T follicular helper cell (primary cell): ENCODE measurements around the gene ROGDI.

Experiments used
- DNase-seq: peaks from one replicate; pipeline ENCODE4 v3.0.0-alpha.2; 2020; ENCODE audit warnings: low read depth

ROGDI gene

GRCh38 chr16:4766875-4767628, 35.4 kb downstream of the ROGDI start, which contains the start of gene ZNF500:
ZNF500 (minus strand) TSS chr16:4767162; CDS start chr16:4765978, 1,184 bp downstream.
- DNase-seq: peak; percentile 90

- DNase-seq: no peak
Measured at GRCh38 chr16:4765511-4766474, 36.6 kb downstream of the ROGDI start.

- DNase-seq: no peak
Measured at GRCh38 chr16:4763791-4764190, 38.6 kb downstream of the ROGDI start.

- no peak for DNase-seq
Measured at GRCh38 chr16:4762205-4762604, 40.2 kb downstream of the ROGDI start.

GRCh38 chr16:4760221-4760910, 42.1 kb downstream of the ROGDI start:
- no peak for DNase-seq

GRCh38 chr16:4755687-4756086, 46.7 kb downstream of the ROGDI start:
- DNase-seq: no peak

- DNase-seq: no peak
Measured at GRCh38 chr16:4754865-4755264, 47.6 kb downstream of the ROGDI start.

GRCh38 chr16:4753227-4753626, 49.2 kb downstream of the ROGDI start:
- DNase-seq: no peak

GRCh38 chr16:4752351-4753100, 49.9 kb downstream of the ROGDI start:
- no peak for DNase-seq

- no peak for DNase-seq
Measured at GRCh38 chr16:4750896-4751295, 51.5 kb downstream of the ROGDI start.

GRCh38 chr16:4749700-4750257, 52.7 kb downstream of the ROGDI start:
- no peak for DNase-seq

- DNase-seq: no peak
Measured at GRCh38 chr16:4748682-4749411, 53.6 kb downstream of the ROGDI start.

- DNase-seq: no peak
Measured at GRCh38 chr16:4747906-4748681, 54.3 kb downstream of the ROGDI start.

- DNase-seq: no peak
Measured at GRCh38 chr16:4746991-4747574, 55.4 kb downstream of the ROGDI start.
